Measurements from ENCODE around the gene DAP.

DNA sequence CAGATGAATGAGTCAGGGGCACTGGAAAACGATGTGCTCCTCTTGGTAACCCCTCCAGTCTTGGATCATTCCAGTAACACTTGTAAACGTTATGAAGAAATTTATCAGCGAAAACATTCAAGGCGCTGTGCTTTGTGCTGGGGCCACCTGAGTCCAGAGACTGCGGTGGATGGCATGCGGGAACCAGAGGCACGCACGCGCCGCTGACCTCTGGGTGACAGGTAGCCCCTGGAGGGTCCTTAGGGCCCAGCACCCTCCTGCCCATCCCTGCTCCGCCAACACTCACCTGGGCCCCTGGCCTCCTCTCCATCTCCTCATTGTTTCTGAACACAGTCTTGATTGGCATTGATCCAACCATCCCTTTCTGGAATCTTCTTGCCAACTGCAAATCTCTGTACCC is 86.9 kb downstream of the DAP start:
- no peak for TF ChIP-seq CTCF (IDR thresholded peaks at IDR 0.05 in 8 of 11, conservative IDR thresholded peaks at IDR 0.05 in 3 of 11)
- no peak for TF ChIP-seq POLR2A (IDR thresholded peaks at IDR 0.05)

Data from spleen (tissue), 7 donors.